Endodermal cell (in vitro differentiated cells): ENCODE data around the gene LRRC26. TPM values are rescaled to one million over a fixed set of nuclear protein-coding genes. Genes with fewer than 3 reads are reported as not detected.

ENCODE experiments used
- DNase-seq: peaks from one replicate; pipeline ENCODE4 v3.0.0-alpha.2; 2017
- H3K27ac ChIP-seq: 2 replicates; pipeline ENCODE4 v1.5.1; 2013; ENCODE audit warnings: mild to moderate bottlenecking, low read depth, low read length, moderate library complexity
- H3K27me3 ChIP-seq: 2 replicates; pipeline ENCODE4 v1.6.1; 2013; ENCODE audit warnings: mild to moderate bottlenecking, low read length, moderate library complexity; ENCODE audit not compliant: insufficient read depth, control insufficient read depth, poor library complexity, severe bottlenecking
- H3K36me3 ChIP-seq: 2 replicates; pipeline ENCODE4 v1.7.0; 2013; ENCODE audit warnings: mild to moderate bottlenecking, low read length, moderate library complexity; ENCODE audit not compliant: control insufficient read depth, insufficient read depth
- H3K4me1 ChIP-seq: one replicate; pipeline ENCODE4 v1.7.0; 2013; ENCODE audit warnings: low read length; ENCODE audit not compliant: control insufficient read depth, insufficient read depth
- H3K4me3 ChIP-seq: 2 replicates; pipeline ENCODE4 v1.5.1; 2013; ENCODE audit warnings: mild to moderate bottlenecking, low read length, moderate library complexity
- H3K9ac ChIP-seq: 2 replicates; pipeline ENCODE4 v1.6.1; 2013; ENCODE audit warnings: mild to moderate bottlenecking, low read length, moderate library complexity; ENCODE audit not compliant: poor library complexity, severe bottlenecking; ENCODE audit errors: extremely low read depth
- H3K9me3 ChIP-seq: 2 replicates; pipeline ENCODE4 v1.6.1; 2013; ENCODE audit warnings: mild to moderate bottlenecking, low read length, moderate library complexity; ENCODE audit not compliant: control insufficient read depth
- H3K27ac Mint-ChIP-seq: 2 replicates; pipeline ENCODE4 v1.8.0; 2020; ENCODE audit warnings: mixed read lengths
- H3K27me3 Mint-ChIP-seq: 2 replicates; pipeline ENCODE4 v1.8.0; 2021; ENCODE audit warnings: mild to moderate bottlenecking, mixed read lengths; ENCODE audit not compliant: insufficient read depth
- H3K36me3 Mint-ChIP-seq: 2 replicates; pipeline ENCODE4 v1.8.0; 2020; ENCODE audit warnings: low read depth, mixed read lengths
- H3K4me1 Mint-ChIP-seq: 2 replicates; pipeline ENCODE4 v1.8.0; 2020; ENCODE audit warnings: mixed read lengths
- H3K4me3 Mint-ChIP-seq: 2 replicates; pipeline ENCODE4 v1.8.0; 2020; ENCODE audit warnings: mild to moderate bottlenecking, moderate library complexity, mixed read lengths
- H3K9me3 Mint-ChIP-seq: 2 replicates; pipeline ENCODE4 v1.8.0; 2020; ENCODE audit warnings: mild to moderate bottlenecking, mixed read lengths
- WGBS, 2 experiments: methylation state at CpG; one replicate each; pipeline versions ENCODE4 v1.1.5 to v1.1.7; 2013; ENCODE audit warnings: missing lambda C conversion rate in 2 of 2, mixed read lengths in 1 of 2; ENCODE audit not compliant: insufficient coverage in 1 of 2, insufficient read length in 1 of 2; 5-methylcytosine and 5-hydroxymethylcytosine counted together
- total RNA-seq, 2 donors: library from RNA; stranded (reverse); fragmentation: NEBNext Ultra II Directional in 1 of 2; extraction: Animal tissue kit (Norgen Biotek cat#: 25700) in 1 of 2; gene quantifications; 2 replicates in 1 of 2; 3 replicates in 1 of 2; pipeline ENCODE4 v1.2.1, GENCODE V29; 2021
- TF ChIP-seq, protein P1 (sequence below): fragments of 200-600 bp; sonication (generic); conservative IDR thresholded peaks from 2 replicates; pipeline ENCODE4 v1.5.0; 2021; ENCODE audit warnings: antibody characterized with exemption, mild to moderate bottlenecking

The LRRC26 gene
- total RNA-seq, 2 donors from 2014 or later: 0.53 TPM; not detected in 1

DNA sequence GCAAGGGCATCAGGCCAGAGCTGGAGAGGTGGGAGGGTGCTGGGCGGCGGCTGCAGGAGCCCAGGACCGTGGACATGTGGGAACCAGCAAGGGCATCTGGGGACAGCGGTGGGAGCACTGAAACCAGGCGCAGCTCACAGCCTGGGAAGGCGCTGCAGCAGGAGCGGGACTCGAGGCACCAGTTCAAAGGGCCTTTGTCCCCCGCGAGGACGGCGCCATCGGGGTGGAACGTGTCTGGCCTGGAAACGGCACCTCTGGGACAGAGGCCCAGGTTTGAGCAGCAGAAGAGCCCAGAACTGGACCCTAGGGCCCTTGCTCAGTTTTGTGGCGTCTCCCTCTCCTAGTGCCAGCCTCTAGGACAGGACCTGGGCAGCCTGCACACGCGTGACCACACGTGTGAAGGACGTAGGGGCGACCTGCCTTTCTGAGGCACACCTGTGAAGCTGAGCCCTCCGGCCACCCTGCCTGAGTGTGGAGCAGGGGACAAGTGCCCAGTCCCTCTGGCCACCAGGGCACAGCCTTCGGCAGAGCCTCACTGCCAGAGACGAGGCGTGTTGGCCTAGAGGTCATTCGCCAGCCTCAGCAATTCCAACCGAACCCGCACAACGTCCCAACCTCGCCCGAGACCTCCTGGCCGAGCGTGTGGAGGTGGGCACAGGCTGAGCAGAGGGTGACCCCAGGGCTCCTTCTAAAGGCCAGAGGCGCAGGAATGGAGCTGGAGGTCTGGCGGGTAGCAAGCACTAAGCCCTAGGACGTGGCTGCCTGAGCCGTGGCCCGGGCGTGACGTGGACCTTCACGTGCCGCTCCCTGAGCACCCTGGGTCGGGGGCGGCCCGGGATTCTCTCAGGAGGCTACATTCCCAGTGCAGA, 4.2 kb upstream of the LRRC26 start:
- Histone ChIP-seq H3K9ac (no peak overlapping the region), H3K27ac (no peak overlapping the region), H3K36me3 (no peaks in the 10 kb centered on the region), H3K9me3 (no peaks in the 10 kb centered on the region), H3K27me3 (peaks cover 67% of the 10 kb centered on the region), H3K4me3 (no peak overlapping the region), H3K4me1 (no peaks in the 10 kb centered on the region)
- Mint-ChIP-seq H3K36me3 (peaks cover 2% of the 10 kb centered on the region), H3K9me3 (no peaks in the 10 kb centered on the region), H3K27me3 (peaks cover 36% of the 10 kb centered on the region), H3K4me3 (no peak overlapping the region), H3K4me1 (no peaks in the 10 kb centered on the region), H3K27ac (no peak overlapping the region)
- 89 to 91% methylated on average over 33 to 45 of the region's 45 CpGs for WGBS, 2 experiments
- TF ChIP-seq, protein P1, sequence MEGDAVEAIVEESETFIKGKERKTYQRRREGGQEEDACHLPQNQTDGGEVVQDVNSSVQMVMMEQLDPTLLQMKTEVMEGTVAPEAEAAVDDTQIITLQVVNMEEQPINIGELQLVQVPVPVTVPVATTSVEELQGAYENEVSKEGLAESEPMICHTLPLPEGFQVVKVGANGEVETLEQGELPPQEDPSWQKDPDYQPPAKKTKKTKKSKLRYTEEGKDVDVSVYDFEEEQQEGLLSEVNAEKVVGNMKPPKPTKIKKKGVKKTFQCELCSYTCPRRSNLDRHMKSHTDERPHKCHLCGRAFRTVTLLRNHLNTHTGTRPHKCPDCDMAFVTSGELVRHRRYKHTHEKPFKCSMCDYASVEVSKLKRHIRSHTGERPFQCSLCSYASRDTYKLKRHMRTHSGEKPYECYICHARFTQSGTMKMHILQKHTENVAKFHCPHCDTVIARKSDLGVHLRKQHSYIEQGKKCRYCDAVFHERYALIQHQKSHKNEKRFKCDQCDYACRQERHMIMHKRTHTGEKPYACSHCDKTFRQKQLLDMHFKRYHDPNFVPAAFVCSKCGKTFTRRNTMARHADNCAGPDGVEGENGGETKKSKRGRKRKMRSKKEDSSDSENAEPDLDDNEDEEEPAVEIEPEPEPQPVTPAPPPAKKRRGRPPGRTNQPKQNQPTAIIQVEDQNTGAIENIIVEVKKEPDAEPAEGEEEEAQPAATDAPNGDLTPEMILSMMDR: no peak
- no peak for DNase-seq

DNA sequence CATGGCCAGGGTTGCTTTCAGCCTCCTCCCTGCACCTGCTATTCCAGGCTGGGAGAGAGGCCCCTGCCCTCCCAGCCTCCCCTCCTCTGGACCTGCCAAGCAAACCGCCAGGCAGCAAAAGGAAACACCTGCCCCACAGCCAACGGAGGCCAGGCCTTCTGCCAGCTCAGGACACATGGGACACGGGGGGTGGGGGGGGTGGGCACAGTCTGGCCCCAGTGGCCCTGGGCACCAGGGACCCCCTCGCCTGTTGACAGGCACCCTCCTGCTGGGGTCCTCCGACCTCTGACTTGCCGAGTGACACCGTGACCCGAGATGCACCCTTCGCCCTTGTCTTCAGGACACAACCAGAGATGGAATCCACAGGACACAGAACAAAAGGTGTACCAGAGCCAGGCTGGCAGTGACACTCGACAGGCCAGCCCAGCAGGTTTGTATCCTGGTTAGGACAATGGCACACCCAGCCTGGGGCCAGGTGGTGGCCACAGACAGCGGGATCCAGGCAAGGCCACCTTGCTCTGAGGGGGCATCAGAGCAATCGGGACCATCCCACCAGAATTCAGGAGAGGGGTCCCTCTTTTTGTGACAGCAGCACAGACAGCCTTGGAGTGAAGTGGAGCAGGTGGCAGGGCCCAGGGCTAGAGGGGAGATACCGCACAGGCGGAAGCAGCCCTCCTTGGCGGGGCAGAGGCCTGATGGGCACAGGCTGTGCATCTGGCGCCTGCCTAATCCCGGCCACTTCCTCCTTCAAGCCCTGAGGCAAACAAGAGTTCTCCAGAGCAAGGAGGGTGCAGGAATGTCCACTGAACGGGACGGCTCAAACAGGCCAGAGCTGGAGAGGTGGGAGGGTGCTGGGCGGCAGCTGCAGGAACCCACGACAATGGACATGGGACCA, 3.3 kb upstream of the LRRC26 start:
- Mint-ChIP-seq H3K4me1 (no peaks in the 10 kb centered on the region), H3K27me3 (peaks cover 44% of the 10 kb centered on the region), H3K9me3 (no peaks in the 10 kb centered on the region), H3K4me3 (no peak overlapping the region), H3K36me3 (peaks cover 2% of the 10 kb centered on the region), H3K27ac (no peak overlapping the region)
- Histone ChIP-seq H3K9me3 (no peaks in the 10 kb centered on the region), H3K36me3 (no peaks in the 10 kb centered on the region), H3K9ac (no peak overlapping the region), H3K4me1 (no peaks in the 10 kb centered on the region), H3K27me3 (peaks cover 76% of the 10 kb centered on the region), H3K27ac (no peak overlapping the region), H3K4me3 (no peak overlapping the region)
- WGBS, 2 experiments: 85 to 88% methylated on average over 11 to 21 of the region's 21 CpGs
- TF ChIP-seq, protein P1: no peak
- no peak for DNase-seq

DNA sequence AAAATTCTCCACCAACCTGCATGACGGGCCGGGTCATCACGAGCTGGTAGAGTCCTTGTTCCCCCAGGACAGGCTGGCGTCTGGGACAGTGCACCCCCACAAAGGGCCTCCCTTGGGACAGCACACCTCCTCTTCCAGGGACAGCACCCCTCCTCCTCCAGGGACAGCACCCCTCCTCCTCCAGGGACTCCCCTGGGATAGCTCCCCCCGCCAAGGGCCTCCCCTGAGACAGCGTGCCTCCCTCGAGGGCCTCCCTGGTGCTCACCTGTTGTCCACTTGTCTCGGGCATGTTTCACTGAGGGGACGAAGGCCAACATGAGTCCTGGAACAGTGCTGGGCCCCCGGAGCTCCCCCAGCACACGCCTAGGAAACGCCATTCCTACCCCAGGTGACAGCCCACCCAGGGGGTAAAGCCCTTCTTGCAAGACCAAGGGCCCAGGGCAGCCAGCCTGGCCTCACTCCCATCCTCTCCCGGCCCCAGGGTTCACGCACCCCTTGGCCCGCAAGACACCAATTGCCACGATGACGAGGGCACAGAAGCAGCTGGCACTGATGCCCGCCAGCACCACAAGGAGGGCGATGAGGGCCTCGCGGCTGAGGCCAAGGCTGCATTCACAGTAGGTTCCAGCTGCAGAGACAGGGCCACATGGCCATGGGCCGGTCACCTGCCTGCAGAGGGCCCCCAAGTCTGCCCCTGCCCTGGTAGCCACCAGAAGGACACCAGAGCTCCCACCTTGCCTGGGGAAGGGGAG, 1.5 kb upstream of the LRRC26 start:
- no peak for DNase-seq
- Histone ChIP-seq H3K27me3 (peaks cover 94% of the 10 kb centered on the region), H3K9ac (no peak overlapping the region), H3K4me3 (no peak overlapping the region), H3K36me3 (no peaks in the 10 kb centered on the region), H3K27ac (no peak overlapping the region), H3K9me3 (no peaks in the 10 kb centered on the region), H3K4me1 (no peaks in the 10 kb centered on the region)
- H3K36me3 Mint-ChIP-seq: no peaks in the 10 kb centered on the region
- no peaks in the 10 kb centered on the region for H3K4me1 Mint-ChIP-seq
- H3K27me3 Mint-ChIP-seq: peaks cover 61% of the 10 kb centered on the region
- H3K27ac Mint-ChIP-seq: no peak overlapping the region
- TF ChIP-seq, protein P1: no peak
- 87 to 91% methylated on average over 15 to 22 of the region's 22 CpGs for WGBS, 2 experiments
- H3K9me3 Mint-ChIP-seq: no peaks in the 10 kb centered on the region
- H3K4me3 Mint-ChIP-seq: no peak overlapping the region
